Tibial nerve (tissue), 4 donors: Measurements from ENCODE around the gene GART.

ENCODE experiments used
- CTCF ChIP-seq, 5 experiments: fragments of 200-600 bp in 3 of 5; fragments of 450-650 bp in 2 of 5; sonication (generic) in 3 of 5; IDR thresholded peaks; one replicate each; pipeline ENCODE4 v1.5.1; 2016 to 2019; ENCODE audit warnings: antibody characterized with exemption in 5 of 5, mild to moderate bottlenecking in 3 of 5, moderate library complexity in 2 of 5
- EP300 ChIP-seq, 2 donors: sonication (generic); formaldehyde crosslinking; IDR thresholded peaks; one replicate each; pipeline ENCODE4 v1.6.1; 2017; ENCODE audit warnings: antibody characterized with exemption in 2 of 2, mild to moderate bottlenecking in 1 of 2
- POLR2A ChIP-seq, 2 donors: fragments of 450-650 bp; IDR thresholded peaks; one replicate each; pipeline ENCODE4 v1.6.1; 2017; ENCODE audit warnings: antibody characterized with exemption in 2 of 2, mild to moderate bottlenecking in 2 of 2, moderate library complexity in 2 of 2

DNA sequence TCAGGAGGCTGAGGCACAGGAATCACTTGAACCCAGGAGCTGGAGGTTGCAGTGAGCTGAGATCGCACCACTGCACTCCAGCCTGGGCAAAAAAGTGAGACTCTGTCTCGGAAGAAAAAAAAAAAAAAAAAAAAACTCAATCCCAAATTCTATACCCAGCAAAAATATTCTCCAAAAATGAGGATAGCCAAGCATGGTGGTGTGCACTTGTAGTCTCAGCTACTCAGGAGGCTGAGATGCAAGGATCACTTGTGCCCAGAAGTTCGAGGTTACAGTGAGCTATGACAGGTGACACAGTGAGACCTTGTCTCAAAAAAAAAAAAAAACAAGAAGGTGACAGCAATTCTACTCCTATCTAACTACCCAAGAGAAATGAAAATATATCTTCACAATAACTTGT, 68.6 kb downstream of the GART start:
- TF ChIP-seq CTCF (IDR thresholded peaks at IDR 0.05) (no peak), POLR2A (IDR thresholded peaks at IDR 0.05) (no peak), EP300 (IDR thresholded peaks at IDR 0.05) (no peak)
